Measurements from ENCODE around the gene WIPI1. TPM values are rescaled to one million over a fixed set of nuclear protein-coding genes. Genes with fewer than 3 reads are reported as not detected.
A peak's percentile ranks its signal among the peaks of the same experiment; 100 is the strongest.

The WIPI1 gene
- total and polyA plus RNA-seq, 10 of the 15 experiments (the other 5 are each of a cell fraction or from before 2014, with no cell fraction given) = 6.5 to 44.5 (median 26.2) TPM

DNA sequence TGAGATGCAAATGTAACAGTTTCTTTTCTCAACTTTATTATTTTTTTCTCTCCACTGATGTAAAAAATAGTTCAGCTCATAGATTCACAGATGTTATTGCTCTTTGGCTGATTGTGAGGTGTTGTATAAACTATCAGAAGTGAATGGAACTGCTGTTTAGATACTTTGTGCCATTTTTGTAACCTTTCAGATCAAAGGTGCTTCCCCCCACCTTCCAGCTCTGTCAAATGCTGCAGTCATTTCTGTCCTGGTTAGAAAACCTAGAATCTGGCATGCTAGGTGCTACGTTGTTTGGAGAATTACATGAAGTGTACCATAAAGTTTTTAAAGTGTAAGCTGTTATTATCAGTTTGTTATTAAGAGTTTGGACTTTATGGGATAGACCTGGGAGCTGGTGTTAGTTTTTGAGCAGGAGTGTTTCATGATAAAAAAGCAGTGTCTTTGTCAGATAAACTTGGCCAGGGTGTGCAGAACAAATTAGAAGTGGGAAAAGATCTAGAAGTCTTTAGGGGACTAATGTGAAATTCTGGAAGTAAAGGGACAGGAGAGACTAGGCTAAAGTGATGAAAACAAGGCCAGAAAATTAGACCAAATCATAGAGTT, 1.8 kb upstream of the WIPI1 start (continued):
- no peak for TF ChIP-seq BACH1 (IDR thresholded peaks at IDR 0.05; ENCODE audit: borderline replicate concordance)
- TF ChIP-seq, protein P1, sequence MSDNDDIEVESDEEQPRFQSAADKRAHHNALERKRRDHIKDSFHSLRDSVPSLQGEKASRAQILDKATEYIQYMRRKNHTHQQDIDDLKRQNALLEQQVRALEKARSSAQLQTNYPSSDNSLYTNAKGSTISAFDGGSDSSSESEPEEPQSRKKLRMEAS (IDR thresholded peaks at IDR 0.05; ENCODE audit: low read depth, low read length) = no peak
- 0 out of 2 replicates have a peak, but pooled peaks have one; percentile 25 for TF ChIP-seq CHD2 (IDR thresholded peaks at IDR 0.05; ENCODE audit: borderline replicate concordance, low read depth, low read length)
- TF ChIP-seq, protein P2, sequence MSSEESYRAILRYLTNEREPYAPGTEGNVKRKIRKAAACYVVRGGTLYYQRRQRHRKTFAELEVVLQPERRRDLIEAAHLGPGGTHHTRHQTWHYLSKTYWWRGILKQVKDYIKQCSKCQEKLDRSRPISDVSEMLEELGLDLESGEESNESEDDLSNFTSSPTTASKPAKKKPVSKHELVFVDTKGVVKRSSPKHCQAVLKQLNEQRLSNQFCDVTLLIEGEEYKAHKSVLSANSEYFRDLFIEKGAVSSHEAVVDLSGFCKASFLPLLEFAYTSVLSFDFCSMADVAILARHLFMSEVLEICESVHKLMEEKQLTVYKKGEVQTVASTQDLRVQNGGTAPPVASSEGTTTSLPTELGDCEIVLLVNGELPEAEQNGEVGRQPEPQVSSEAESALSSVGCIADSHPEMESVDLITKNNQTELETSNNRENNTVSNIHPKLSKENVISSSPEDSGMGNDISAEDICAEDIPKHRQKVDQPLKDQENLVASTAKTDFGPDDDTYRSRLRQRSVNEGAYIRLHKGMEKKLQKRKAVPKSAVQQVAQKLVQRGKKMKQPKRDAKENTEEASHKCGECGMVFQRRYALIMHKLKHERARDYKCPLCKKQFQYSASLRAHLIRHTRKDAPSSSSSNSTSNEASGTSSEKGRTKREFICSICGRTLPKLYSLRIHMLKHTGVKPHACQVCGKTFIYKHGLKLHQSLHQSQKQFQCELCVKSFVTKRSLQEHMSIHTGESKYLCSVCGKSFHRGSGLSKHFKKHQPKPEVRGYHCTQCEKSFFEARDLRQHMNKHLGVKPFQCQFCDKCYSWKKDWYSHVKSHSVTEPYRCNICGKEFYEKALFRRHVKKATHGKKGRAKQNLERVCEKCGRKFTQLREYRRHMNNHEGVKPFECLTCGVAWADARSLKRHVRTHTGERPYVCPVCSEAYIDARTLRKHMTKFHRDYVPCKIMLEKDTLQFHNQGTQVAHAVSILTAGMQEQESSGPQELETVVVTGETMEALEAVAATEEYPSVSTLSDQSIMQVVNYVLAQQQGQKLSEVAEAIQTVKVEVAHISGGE (CRISPR knock-in tag; IDR thresholded peaks at IDR 0.05) = no peak
- no peak for TF ChIP-seq BMI1 (IDR thresholded peaks at IDR 0.05; ENCODE audit: borderline replicate concordance)
- TF ChIP-seq, protein P3, sequence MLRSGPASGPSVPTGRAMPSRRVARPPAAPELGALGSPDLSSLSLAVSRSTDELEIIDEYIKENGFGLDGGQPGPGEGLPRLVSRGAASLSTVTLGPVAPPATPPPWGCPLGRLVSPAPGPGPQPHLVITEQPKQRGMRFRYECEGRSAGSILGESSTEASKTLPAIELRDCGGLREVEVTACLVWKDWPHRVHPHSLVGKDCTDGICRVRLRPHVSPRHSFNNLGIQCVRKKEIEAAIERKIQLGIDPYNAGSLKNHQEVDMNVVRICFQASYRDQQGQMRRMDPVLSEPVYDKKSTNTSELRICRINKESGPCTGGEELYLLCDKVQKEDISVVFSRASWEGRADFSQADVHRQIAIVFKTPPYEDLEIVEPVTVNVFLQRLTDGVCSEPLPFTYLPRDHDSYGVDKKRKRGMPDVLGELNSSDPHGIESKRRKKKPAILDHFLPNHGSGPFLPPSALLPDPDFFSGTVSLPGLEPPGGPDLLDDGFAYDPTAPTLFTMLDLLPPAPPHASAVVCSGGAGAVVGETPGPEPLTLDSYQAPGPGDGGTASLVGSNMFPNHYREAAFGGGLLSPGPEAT (IDR thresholded peaks at IDR 0.05; ENCODE audit: low read depth) = no peak
- no peak for TF ChIP-seq ZNF24 (IDR thresholded peaks at IDR 0.05)
- peak; percentile 23; the same call in 1 of the 2 replicates for TF ChIP-seq RUNX3 (IDR thresholded peaks at IDR 0.05; ENCODE audit: low read length)
- TF ChIP-seq, protein P4, sequence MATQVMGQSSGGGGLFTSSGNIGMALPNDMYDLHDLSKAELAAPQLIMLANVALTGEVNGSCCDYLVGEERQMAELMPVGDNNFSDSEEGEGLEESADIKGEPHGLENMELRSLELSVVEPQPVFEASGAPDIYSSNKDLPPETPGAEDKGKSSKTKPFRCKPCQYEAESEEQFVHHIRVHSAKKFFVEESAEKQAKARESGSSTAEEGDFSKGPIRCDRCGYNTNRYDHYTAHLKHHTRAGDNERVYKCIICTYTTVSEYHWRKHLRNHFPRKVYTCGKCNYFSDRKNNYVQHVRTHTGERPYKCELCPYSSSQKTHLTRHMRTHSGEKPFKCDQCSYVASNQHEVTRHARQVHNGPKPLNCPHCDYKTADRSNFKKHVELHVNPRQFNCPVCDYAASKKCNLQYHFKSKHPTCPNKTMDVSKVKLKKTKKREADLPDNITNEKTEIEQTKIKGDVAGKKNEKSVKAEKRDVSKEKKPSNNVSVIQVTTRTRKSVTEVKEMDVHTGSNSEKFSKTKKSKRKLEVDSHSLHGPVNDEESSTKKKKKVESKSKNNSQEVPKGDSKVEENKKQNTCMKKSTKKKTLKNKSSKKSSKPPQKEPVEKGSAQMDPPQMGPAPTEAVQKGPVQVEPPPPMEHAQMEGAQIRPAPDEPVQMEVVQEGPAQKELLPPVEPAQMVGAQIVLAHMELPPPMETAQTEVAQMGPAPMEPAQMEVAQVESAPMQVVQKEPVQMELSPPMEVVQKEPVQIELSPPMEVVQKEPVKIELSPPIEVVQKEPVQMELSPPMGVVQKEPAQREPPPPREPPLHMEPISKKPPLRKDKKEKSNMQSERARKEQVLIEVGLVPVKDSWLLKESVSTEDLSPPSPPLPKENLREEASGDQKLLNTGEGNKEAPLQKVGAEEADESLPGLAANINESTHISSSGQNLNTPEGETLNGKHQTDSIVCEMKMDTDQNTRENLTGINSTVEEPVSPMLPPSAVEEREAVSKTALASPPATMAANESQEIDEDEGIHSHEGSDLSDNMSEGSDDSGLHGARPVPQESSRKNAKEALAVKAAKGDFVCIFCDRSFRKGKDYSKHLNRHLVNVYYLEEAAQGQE (IDR thresholded peaks at IDR 0.05; ENCODE audit: low read depth, low read length) = no peak
- no peak for TF ChIP-seq TCF12 (IDR thresholded peaks at IDR 0.05; ENCODE audit: low read depth, low read length)
- TF ChIP-seq CEBPB (IDR thresholded peaks at IDR 0.05; ENCODE audit: borderline replicate concordance in 1 of 2, low read depth in 2 of 2, low read length in 2 of 2) = no peak
- TF ChIP-seq ZNF384 (IDR thresholded peaks at IDR 0.05; ENCODE audit: borderline replicate concordance, low read depth, low read length) = peak; percentile 84
- peak; percentile 18; the same call in 1 of the 2 replicates for TF ChIP-seq DPF2 (IDR thresholded peaks at IDR 0.05)
- TF ChIP-seq HDAC2 (IDR thresholded peaks at IDR 0.05) = no peak
- no peak for TF ChIP-seq NBN (IDR thresholded peaks at IDR 0.05)
- no peak for TF ChIP-seq WRNIP1 (IDR thresholded peaks at IDR 0.05; ENCODE audit: borderline replicate concordance, low read depth, low read length)
- TF ChIP-seq POLR2AphosphoS5 (IDR thresholded peaks at IDR 0.05; ENCODE audit: low read length) = no peak
- TF ChIP-seq, protein P5, sequence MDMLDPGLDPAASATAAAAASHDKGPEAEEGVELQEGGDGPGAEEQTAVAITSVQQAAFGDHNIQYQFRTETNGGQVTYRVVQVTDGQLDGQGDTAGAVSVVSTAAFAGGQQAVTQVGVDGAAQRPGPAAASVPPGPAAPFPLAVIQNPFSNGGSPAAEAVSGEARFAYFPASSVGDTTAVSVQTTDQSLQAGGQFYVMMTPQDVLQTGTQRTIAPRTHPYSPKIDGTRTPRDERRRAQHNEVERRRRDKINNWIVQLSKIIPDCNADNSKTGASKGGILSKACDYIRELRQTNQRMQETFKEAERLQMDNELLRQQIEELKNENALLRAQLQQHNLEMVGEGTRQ (IDR thresholded peaks at IDR 0.05; ENCODE audit: borderline replicate concordance, low read depth, low read length) = no peak
- TF ChIP-seq SREBF1 (IDR thresholded peaks at IDR 0.05; ENCODE audit: low read length) = no peak
- TF ChIP-seq CREM (IDR thresholded peaks at IDR 0.05; ENCODE audit: low read depth) = no peak
